GM18909 (cell line): ENCODE measurements around the gene SNCB.

ENCODE experiments used
- ATAC-seq: cut with Tn5 transposase; IDR thresholded peaks from one replicate; pipeline ENCODE4 v1.9.1; 2021; ENCODE audit warnings: mild to moderate bottlenecking; ENCODE audit not compliant: unreplicated experiment, poor library complexity

The SNCB gene

DNA sequence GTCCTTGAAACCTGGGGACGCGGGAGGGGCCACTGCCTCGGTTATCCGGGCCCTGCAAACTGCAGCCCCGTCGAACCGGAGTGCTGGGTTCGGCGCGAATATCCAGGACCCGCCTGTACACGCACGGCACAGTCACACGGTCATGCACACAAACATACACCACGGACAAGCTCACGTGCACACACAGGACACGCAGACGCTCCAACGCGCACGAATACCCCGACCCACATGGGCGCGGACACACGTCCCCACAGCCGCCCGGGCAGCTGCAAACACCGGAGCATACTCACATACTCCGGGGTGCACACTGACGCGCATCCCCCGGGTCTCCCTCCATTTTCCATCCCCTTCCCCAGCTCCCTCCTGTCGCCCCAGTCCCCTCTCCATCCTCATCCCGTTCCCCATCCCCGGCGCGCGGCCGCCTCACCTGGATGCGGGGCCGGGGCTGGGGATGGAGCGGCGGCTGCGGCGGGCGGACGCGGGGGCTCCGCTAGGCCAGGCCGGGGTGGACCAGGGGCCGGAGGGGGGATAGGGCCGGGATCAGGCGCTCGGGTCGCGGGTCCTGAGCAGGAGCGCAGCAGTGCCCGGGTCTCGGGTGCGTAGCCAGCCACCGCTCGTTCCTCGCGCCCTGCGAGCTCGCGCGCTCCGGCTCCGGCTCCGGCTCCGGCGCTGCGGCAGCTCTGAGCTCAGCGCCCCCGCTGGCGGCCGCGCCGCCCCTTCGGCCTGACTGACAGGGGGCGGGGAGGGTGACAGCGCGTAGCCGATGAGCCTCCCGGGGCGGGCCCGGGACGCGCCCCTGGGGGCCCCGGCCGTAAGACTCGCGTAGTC lies at the start of gene SNCB, which contains the start of gene EIF4E1B:
SNCB (minus strand) TSS at position 682 of the 828 bp plus-strand sequence. CDS start 880 bp downstream, outside the sequence.
EIF4E1B (plus strand) TSS at position 823 of the 828 bp plus-strand sequence. CDS start 12,113 bp downstream, outside the sequence.
- peak; percentile 68 for ATAC-seq

DNA sequence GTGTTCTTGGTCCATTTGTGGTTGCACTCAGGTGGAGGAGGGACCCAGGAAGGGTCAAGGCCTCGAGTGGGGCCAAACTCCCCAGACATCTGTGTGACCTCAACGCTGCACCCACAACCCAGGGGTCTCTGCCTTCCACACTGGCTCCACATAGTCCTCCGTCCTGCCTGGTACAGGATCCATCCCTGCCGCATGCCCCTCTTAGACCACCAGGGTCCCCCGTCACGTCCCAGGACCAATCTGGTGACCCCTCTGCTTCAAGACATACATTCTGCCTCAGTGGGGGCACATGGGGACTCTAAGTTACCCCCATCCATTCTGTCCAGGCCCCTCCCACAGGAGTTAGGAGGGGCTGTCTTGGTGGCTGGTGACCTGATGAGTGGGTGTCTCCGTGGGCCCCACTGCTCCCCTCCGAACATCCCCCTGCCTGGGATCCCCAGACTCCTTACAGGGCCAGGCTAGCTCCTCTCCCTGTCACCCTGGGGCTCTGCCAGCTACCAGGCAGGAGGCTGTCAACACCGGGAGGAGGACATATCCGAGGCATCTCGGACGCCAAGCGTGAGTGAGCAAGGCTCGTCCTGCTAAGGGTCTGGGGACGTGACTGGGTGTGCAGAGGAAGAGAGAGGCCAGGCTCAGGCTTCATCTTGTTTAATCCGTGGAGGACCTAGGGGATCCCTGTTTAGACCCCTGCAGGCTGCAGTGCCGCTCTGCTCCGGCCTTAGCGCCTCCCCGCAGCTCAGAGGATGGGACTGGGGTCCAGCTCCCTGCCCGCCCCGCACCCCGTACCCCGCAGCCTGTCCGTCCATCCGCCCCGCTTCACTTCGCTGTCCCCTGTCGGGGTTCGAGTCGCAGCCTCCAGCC lies 49.3 kb upstream of the SNCB start:
- ATAC-seq = no peak

DNA sequence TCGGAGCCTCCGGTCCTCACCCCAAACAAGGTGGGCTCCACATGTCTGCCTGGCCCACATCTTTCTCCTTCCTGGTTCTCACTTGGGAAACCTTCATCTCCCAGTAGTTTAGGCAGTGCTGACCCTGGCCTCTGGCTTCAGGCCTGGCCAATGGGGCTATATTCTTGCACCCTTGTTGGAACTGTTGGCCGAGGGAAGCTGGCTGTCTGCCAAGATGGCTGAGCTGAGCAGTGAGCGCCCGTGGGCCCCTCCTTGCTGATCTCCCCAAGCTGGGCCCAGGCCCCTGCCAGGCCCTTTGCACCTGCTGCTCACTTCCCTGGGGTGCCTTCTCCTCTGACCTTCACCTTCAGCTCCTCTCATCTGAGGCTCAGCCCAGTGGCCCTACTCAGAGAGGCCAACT lies 48.2 kb upstream of the SNCB start:
- no peak for ATAC-seq

DNA sequence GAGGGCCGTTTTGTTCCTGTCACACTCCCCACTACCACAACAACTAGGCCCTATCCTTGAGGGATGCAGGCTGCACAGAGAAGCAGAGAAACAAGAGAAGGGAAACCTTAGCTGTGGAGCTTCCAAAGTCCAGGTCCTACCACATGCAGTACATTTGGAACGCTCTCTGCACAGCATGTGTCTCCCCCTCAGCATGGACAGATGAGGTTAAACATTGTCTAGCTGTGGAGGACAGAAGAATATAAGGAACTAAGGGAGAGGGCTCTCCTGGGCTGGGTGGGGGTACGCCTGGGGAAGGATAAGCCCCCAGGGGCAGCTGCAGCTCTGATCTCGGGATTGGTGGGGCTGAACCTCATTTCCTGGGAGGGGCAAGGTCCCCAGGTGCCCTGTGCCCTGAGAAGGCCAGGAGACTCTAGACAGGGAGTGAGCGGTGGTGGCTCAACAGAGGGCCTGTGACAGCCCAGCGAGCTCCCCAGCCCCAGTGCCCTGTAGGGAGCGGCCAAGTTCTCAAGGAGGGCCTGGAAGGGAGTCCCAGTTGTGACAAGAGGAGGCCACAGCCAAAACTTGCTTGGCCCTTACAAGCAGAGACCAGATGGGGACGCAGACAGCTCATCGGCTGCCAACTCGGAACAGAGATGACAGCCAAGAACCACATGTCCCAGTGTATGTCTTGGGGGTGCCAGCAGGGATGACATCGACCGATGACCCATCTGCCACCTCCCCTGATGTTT lies 47.0 kb upstream of the SNCB start:
- no peak for ATAC-seq

DNA sequence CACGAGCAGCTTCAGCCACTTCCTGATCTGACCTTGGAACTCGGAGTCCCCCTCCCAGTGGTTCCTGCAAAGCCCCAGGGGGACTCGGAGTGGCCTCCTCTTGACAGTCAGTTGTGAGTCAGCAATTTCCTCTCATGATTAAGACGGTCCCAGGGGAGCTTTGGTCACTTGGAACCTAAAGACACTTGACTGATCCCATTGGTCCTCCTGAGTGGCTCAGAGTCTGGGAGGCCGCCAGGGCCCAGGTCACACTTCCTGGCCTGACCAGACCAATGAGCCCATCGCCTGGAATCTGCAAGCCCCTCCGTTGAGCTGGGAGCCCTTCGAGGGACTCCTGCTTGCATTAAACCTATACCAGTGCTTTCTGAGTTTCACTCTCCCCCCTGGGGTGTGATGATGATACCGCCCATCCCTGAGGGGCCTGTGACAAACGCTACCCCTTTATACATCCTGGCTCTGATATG lies 46.1 kb upstream of the SNCB start:
- ATAC-seq = peak; percentile 81

DNA sequence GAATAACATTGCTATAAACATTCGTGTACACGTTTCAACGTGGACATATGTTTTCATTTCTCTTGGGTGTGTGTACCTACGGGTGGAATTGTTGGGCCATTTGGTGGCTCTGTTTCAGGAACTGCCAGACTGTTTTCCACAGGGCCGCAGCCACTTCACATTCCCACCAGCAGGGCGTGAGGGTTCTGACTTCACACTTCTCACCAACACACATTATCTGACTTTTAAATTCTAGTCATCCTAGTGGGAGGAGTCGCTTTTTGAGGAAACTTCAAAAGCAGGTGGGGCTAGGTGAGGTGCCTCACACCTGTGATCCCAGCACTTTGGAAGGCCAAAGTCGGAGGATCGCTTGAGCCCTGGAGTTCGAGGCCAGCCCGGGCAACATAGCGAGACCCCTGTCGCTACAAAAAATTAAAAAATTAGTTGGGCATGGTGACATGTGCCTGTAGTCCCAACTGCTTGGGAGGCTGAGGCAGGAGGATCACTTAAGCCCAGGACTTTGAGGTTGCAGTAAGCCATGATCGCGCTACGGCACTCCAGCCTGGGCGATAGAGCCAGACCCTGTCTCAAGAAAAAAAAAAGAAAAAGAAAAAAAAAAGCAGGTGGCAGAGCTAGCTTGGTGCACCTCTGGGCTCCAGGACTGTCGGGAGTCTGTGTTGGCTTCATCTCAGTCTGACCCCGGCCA lies 45.5 kb upstream of the SNCB start:
- ATAC-seq = no peak

DNA sequence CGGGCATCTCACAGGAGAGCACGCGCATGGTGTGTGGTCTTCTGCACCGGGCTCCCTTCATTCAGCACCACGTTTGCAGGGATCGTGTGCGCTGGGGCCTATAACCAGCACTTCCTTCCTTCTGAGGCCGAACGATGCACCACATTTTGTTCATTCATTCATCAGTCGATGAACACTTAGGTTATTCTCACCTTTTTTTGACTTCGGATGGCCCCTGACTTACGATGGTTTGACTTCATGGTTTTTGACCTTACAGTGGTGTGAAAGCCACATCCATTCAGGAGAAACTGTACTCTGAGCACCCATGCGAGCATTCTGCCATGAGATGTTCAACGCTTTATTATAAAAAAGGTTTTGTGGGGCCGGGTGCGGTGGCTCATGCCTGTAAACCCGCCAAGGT lies 44.5 kb upstream of the SNCB start:
- ATAC-seq = no peak

DNA sequence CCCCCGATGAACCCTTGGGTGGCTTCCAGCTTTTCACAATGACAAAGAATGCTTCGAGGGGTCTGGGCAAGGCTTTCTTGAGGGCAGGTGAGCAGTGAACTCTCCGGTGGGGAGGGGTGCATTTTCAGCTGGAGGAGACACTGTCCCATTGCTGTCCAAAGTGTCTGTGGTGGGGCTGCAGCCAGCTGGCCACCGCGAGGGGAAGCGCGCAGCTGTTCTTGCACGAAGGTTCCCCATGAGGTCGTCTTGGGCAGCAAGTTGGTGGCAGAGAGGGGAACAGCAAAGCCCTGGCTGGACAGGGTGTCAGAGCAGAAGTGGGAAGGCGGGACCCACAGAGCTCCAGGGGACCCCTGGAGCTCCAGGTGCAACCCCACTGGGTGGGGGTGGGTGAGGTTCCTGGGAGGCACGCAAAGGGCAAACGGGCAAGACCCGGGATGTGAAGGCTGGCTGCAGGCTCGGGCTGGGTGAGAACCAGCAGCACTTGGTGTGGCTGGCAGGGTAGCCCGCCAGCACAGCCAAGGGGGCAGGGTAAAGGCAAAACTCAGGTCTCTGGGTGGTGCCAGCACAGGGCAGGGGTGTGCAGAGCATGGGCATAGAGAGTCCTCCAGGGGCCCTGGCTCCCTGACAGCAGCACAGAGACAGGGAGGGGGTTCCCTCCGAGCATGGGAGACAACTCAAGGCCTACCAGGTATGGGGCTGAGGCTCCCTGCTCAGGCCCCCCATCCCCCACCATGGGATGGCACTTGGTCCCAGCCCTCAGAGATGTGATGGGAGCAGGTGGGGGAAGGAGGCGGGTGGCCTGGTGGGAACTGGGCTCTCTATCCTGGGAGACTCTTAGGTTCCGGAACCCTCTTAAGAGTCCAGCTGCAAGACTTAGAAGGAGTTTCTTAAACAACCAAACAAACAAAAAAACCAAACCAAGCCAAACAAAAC lies 43.6 kb upstream of the SNCB start:
- no peak for ATAC-seq

DNA sequence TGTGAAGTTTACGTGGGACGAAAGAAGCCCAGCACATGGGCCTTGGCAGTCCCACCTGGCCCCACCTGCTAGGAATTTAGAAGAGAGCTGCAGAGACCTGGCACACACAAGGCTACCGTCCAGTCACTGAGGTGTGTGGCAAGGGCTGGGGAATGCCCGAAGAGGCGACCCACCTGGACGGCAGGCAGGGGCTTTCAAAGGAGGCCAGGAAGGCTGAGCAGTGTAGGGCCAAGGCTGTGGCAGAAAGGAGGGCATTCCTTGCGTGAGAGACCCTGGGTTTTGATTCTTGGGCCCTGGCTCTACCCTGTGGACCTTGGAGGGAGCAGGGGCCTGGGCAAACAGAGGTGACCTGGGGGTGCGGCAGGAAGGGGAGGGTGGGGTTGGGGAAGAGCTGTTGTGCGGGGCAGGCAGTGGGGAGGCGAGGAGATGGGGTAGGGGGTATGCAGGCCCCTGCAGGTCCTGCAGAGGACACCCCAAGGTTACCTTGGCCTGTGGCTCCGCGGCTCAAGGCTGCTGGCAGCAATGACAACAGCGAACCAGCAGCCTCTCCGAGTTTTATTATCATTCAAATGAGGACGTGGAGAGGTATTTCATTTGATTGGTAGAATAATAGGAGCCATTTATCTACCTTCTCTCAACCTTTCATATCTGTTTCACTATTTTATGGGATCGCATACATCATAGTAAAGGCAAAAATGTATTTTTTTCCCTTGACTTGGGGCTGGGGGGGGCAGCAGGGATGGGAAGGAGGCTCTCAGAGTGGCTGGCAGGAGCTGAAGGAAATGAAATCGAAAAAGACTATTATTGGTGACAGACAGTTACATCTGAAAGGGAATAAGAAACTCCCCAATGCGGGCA lies 41.8 kb upstream of the SNCB start:
- no peak for ATAC-seq

DNA sequence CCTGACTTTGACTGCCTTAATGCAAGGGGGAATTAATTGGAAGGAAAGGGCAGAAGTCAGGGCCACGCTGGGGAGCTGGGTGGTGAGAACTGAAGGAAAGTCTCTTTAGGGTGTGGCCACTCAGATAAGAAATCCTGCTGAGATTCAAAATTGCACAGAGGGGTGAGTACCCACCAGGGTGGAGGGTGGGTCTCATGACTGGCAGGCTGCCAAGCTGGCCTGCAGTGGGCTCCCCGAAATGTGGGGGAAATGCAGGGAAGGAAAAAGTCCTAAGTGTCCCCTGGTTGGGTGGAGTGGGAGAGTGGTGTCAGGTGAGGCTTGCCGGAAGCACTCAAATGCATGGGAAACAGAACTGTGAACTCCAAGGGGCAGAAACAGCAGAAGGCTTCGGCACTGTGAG lies 41.1 kb upstream of the SNCB start:
- ATAC-seq = no peak

DNA sequence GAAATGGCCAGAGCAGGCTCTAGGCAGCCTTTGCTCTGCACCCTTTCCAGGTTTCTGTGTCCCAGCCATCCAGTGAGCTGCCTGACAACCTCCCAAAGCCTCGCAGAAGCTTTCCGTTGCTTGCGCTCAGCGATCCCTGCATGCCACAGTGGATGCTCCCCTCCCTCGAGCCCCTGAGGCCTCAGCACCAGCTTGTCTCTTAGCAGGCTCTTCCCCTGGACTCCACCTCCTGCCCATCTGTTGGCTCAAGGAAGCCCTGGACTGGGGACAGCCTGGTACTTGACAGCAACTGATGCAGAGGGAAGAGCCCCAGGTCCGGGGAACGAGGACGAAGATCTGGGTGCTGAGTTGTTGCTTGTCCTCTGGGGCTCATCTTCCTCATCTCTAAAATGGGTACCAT lies 40.1 kb upstream of the SNCB start:
- ATAC-seq = no peak

DNA sequence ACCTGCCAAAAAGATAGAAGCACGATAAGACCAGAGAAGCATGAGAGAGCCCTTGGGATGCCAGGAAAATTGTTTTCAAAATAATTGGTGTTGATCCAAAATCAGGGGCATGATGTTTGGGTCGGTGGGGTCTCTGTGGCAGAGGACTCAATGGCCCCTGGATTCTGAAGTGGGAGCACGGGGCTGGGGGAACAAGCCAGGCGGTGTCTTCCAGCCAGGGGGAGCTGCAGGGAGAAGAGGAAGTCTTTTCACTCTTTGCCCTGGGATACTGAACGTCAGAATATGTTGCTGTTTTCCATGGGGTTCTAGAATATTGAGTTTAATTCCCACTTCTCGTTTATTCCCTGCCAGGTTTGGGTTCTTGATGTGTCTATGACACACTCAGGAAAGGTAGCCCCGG lies 37.3 kb upstream of the SNCB start:
- no peak for ATAC-seq

DNA sequence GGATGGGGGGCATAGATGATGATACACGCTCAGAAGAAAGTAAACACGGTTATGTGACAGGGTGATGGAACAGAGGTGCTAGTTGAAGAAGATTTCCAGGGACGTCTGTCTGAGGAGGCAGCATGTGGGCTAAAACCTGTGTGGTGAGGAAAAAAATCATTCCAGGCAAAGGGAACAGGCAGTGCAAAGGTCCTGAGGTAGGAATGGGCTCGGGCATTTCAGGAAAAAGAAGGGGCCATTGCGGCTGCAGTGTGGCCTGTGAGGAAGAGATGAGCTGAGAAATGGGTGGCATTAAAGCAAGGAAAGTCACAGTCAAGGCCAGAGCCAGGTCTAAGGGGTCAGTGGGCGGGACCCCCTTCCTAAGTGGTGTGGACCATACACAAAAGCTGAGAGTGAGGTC lies 35.2 kb upstream of the SNCB start:
- no peak for ATAC-seq

DNA sequence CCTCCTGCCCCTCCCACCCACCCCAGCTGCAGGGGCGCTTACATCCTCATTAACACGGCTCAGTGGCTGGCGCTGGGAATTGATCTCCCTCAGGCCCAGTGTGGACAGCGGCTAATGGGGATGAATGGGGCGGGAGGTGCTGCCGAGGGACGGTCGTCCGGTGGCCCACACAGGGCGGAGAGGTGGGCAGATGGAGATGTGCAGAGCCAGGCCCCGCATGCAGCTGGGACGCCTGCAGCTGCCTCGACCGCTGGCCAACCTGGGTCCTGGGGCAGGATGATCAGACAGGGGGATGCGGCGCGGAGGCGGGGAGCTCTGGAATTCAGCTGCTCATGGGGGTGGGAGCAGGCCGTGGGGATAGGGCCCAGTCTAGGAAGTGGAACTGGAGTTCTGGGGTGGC lies 34.6 kb upstream of the SNCB start:
- no peak for ATAC-seq

DNA sequence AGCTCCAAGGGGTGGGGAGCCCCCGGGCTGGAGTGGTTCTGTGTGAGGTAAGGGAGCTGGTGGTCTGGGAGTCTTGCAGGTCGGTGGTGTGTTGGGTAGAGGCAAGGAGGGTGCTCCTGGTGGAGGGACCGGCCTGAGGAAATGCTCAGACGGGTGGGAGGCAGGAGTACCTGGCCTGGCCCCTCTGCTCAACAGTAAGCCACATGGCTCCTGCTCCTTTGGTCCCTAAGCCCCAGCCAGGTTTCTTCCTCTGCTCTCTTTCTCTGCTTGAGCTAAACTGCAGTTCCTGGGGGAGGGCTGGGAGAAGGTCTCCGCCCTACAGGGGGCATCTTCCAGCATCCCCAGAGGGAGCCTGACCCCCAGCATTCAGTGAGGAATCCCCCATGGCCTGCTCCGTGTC lies 34.1 kb upstream of the SNCB start:
- no peak for ATAC-seq

DNA sequence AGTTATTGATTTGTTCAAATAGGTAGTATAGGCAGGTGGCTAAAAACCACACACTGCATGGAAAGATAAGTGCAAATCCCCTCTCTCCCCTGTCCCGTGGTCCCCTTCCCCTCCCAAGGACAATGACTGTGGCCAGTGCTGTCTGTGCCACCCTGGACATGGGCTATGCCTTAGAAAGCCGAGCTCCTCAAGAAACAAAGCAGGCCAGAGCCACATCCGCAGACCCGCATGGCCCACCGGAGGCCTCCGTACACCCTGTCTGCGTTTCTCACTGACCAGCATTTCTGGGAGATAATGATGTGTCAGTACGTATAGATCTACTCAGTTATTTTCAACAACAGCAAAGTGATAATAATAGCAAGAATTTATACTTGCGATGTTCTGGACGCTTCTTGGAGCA lies 33.2 kb upstream of the SNCB start:
- ATAC-seq = no peak

DNA sequence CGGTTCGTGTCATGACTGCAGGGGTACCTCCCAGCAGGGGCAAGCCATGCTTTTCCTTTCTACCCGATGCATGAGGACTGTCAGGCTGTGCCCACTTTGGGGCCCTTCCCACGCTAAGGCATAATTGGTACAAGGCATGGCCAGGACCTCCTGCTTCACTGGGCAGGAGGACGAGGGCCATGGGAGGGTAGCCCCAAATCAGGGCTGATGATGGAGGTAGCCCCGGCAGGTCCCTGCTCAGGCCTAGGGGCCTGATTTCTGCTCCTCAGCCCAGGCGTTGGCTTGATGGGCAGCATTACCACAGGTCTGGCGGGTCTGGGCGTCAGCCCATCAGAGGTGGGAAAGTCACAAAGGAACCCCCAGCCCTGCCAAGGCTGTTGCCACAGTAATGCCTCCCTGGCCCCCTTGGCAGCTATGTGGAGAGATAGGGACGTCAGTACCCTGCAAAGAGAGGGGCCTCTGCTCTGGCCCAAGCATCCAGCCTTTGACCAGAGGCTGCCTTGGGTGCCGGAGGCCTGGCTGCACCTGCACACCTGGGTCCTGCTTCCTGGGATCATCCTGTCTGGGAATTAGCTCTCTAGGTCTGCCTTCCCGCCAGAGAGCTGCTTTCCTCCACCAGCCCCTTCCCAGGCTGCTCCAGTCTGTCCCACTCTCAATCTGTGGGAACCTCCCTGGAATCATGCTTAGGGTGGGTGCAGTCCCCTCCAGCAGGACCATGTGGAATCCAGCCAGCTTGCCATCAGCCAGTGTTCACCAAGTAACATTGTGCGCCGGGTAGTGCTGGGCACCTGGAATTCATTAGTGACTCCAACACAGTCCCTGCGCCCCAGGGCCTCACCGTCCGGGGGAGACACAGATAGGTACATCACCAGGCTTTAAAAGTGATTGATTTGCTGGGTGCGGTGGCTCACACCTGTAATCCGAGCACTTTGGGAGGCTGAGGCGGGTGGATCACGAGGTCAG lies 32.3 kb upstream of the SNCB start:
- no peak for ATAC-seq
